IPS-NIHi11 (cell line): Measurements from ENCODE around the gene RAE1.
"Not testable (repeated sequence)": the region's sequence is repeated elsewhere in the genome, so short reads cannot be mapped to it uniquely, and the experiment has no call there.

Source experiments
- DNase-seq: peaks from one replicate; pipeline ENCODE4 v3.0.0; 2012; ENCODE audit warnings: mixed read lengths, low spot score

RAE1 gene

GRCh38 chr20:57326667-57327455 lies 24.2 kb upstream of the RAE1 start:
- no peak for DNase-seq

GRCh38 chr20:57327820-57328219 lies 23.2 kb upstream of the RAE1 start:
- no peak for DNase-seq

GRCh38 chr20:57329608-57330221 lies 21.3 kb upstream of the RAE1 start, which contains the start of gene SPO11:
TSS of gene SPO11 (plus strand) at chr20:57329803. CDS start at chr20:57329868, 65 bp downstream.
- peak; percentile 73 for DNase-seq

- DNase-seq = no peak
Observed at GRCh38 chr20:57330998-57331397, 20.1 kb upstream of the RAE1 start.

- DNase-seq = no peak
Observed at GRCh38 chr20:57332105-57333089, 18.7 kb upstream of the RAE1 start.

- no peak for DNase-seq
Observed at GRCh38 chr20:57335392-57335791, 15.7 kb upstream of the RAE1 start.

GRCh38 chr20:57341663-57342062 lies 9.4 kb upstream of the RAE1 start:
- DNase-seq = no peak

- DNase-seq = no peak
Observed at GRCh38 chr20:57342829-57343228, 8.2 kb upstream of the RAE1 start.

- DNase-seq = peak; percentile 39
Observed at GRCh38 chr20:57346477-57346876, 4.6 kb upstream of the RAE1 start.

GRCh38 chr20:57347393-57347792 lies 3.7 kb upstream of the RAE1 start:
- no peak for DNase-seq

GRCh38 chr20:57348200-57348921 lies 2.7 kb upstream of the RAE1 start:
- not testable (repeated sequence) for DNase-seq

- not testable (repeated sequence) for DNase-seq
Observed at GRCh38 chr20:57348922-57349574, 2.0 kb upstream of the RAE1 start.

- no peak for DNase-seq
Observed at GRCh38 chr20:57350081-57350710, 859 bp upstream of the RAE1 start.

GRCh38 chr20:57350726-57351041 lies 371 bp upstream of the RAE1 start:
- not testable (repeated sequence) for DNase-seq

- no peak for DNase-seq
Observed at GRCh38 chr20:57352305-57352704, 1.2 kb downstream of the RAE1 start.

- DNase-seq = no peak
Observed at GRCh38 chr20:57353351-57353750, 2.3 kb downstream of the RAE1 start.

- no peak for DNase-seq
Observed at GRCh38 chr20:57361517-57361916, 10.5 kb downstream of the RAE1 start.

- DNase-seq = no peak
Observed at GRCh38 chr20:57364451-57364850, 13.4 kb downstream of the RAE1 start.

GRCh38 chr20:57369596-57369995 lies 18.5 kb downstream of the RAE1 start:
- no peak for DNase-seq

- DNase-seq = no peak
Observed at GRCh38 chr20:57370316-57370715, 19.3 kb downstream of the RAE1 start.

GRCh38 chr20:57371363-57371762 lies 20.3 kb downstream of the RAE1 start:
- no peak for DNase-seq
